Measurements from ENCODE around the gene AMIGO1.

Gene AMIGO1

GRCh38 chr1:109534307-109534858 lies 24.9 kb upstream of the AMIGO1 start:
- Histone ChIP-seq H2AFZ (ENCODE audit: low read depth) (no peak overlapping the region), H3K79me2 (ENCODE audit: insufficient read depth, low read depth) (no peaks in the 10 kb centered on the region), H3K27me3 (ENCODE audit: insufficient read depth, low read depth) (no peaks in the 10 kb centered on the region), H3K4me1 (ENCODE audit: low read depth, poor library complexity, severe bottlenecking) (peaks cover 8% of the 10 kb centered on the region), H3K27ac (no peak overlapping the region), H3K4me2 (no peak overlapping the region), H3K4me3 (IDR thresholded peaks at IDR 0.05; ENCODE audit: insufficient read depth, low read depth, low read length) (no peak overlapping the region), H3K9ac (no peak overlapping the region), H3K36me3 (ENCODE audit: insufficient read depth) (no peaks in the 10 kb centered on the region), H4K20me1 (ENCODE audit: insufficient read depth) (no peaks in the 10 kb centered on the region)
- no peak for TF ChIP-seq CTCF (conservative IDR thresholded peaks at IDR 0.05; ENCODE audit: low read depth, low read length)

GRCh38 chr1:109532365-109533136 lies 23.0 kb upstream of the AMIGO1 start:
- Histone ChIP-seq H3K4me2 (peak overlapping the region; percentile 93), H3K36me3 (ENCODE audit: insufficient read depth) (no peaks in the 10 kb centered on the region), H2AFZ (ENCODE audit: low read depth) (peak overlapping the region; percentile 100), H4K20me1 (ENCODE audit: insufficient read depth) (no peaks in the 10 kb centered on the region), H3K9ac (peak overlapping the region; percentile 62), H3K27me3 (ENCODE audit: insufficient read depth, low read depth) (no peaks in the 10 kb centered on the region), H3K79me2 (ENCODE audit: insufficient read depth, low read depth) (no peaks in the 10 kb centered on the region), H3K27ac (peak overlapping the region; percentile 51), H3K4me1 (ENCODE audit: low read depth, poor library complexity, severe bottlenecking) (peaks cover 8% of the 10 kb centered on the region), H3K4me3 (IDR thresholded peaks at IDR 0.05; ENCODE audit: insufficient read depth, low read depth, low read length) (peak overlapping the region; percentile 96)
- peak; percentile 100 for TF ChIP-seq CTCF (conservative IDR thresholded peaks at IDR 0.05; ENCODE audit: low read depth, low read length)

- no peak for TF ChIP-seq CTCF (conservative IDR thresholded peaks at IDR 0.05; ENCODE audit: low read depth, low read length)
- H3K9ac ChIP-seq, result no peak overlapping the region
- H3K4me1 ChIP-seq (ENCODE audit: low read depth, poor library complexity, severe bottlenecking), result peaks cover 8% of the 10 kb centered on the region
- peak overlapping the region; percentile 93 for H3K4me2 ChIP-seq
- no peak overlapping the region for H3K27ac ChIP-seq
- no peaks in the 10 kb centered on the region for H3K27me3 ChIP-seq (ENCODE audit: insufficient read depth, low read depth)
- H4K20me1 ChIP-seq (ENCODE audit: insufficient read depth), result no peaks in the 10 kb centered on the region
- peak overlapping the region; percentile 100 for H2AFZ ChIP-seq (ENCODE audit: low read depth)
- H3K36me3 ChIP-seq (ENCODE audit: insufficient read depth), result no peaks in the 10 kb centered on the region
- H3K4me3 ChIP-seq (IDR thresholded peaks at IDR 0.05; ENCODE audit: insufficient read depth, low read depth, low read length), result no peak overlapping the region
- no peaks in the 10 kb centered on the region for H3K79me2 ChIP-seq (ENCODE audit: insufficient read depth, low read depth)
Observed at GRCh38 chr1:109531826-109532364, 22.4 kb upstream of the AMIGO1 start.

GRCh38 chr1:109531380-109531779 lies 21.9 kb upstream of the AMIGO1 start:
- no peak overlapping the region for H3K4me2 ChIP-seq
- no peaks in the 10 kb centered on the region for H3K79me2 ChIP-seq (ENCODE audit: insufficient read depth, low read depth)
- H4K20me1 ChIP-seq (ENCODE audit: insufficient read depth), result no peaks in the 10 kb centered on the region
- no peak overlapping the region for H3K9ac ChIP-seq
- no peak overlapping the region for H3K27ac ChIP-seq
- H3K27me3 ChIP-seq (ENCODE audit: insufficient read depth, low read depth), result no peaks in the 10 kb centered on the region
- peak overlapping the region; percentile 100; the same call in 1 of the 2 replicates for H2AFZ ChIP-seq (ENCODE audit: low read depth)
- no peak overlapping the region for H3K4me3 ChIP-seq (IDR thresholded peaks at IDR 0.05; ENCODE audit: insufficient read depth, low read depth, low read length)
- H3K36me3 ChIP-seq (ENCODE audit: insufficient read depth), result no peaks in the 10 kb centered on the region
- H3K4me1 ChIP-seq (ENCODE audit: low read depth, poor library complexity, severe bottlenecking), result peaks cover 8% of the 10 kb centered on the region
- no peak for TF ChIP-seq CTCF (conservative IDR thresholded peaks at IDR 0.05; ENCODE audit: low read depth, low read length)

All from KMS-11 (cell line).